Kidney (tissue), 14 donors: ENCODE measurements around the gene CMYA5. TPM values are rescaled to one million over a fixed set of nuclear protein-coding genes. Genes with fewer than 3 reads are reported as not detected.

Experiments used
- DNase-seq, 5 donors: peaks; one replicate each; pipeline ENCODE4 v3.0.0-alpha.2; 2013 to 2020
- FAIRE-seq: peaks from 2 replicates; lab custom pipeline; 2012; peaks lifted over from hg19 to GRCh38; lab: Jason Lieb, UNC
- H3K27ac ChIP-seq, 2 donors: one replicate each; pipeline ENCODE4 v1.7.0; 2013; ENCODE audit warnings: low read depth in 2 of 2, low read length in 2 of 2, inconsistent platforms in 1 of 2
- H3K27me3 ChIP-seq: one replicate; pipeline ENCODE4 v1.7.1; 2013; ENCODE audit warnings: low read length, inconsistent platforms; ENCODE audit not compliant: control insufficient read depth, insufficient read depth
- H3K36me3 ChIP-seq, 3 donors: one replicate each; pipeline versions ENCODE4 v1.7.0 to v1.7.1; 2013; ENCODE audit warnings: low read length in 3 of 3, control low read depth in 1 of 3, inconsistent platforms in 1 of 3; ENCODE audit not compliant: insufficient read depth in 3 of 3, control insufficient read depth in 2 of 3
- H3K4me1 ChIP-seq, 3 donors: one replicate each; pipeline versions ENCODE4 v1.7.0 to v1.7.1; 2013; ENCODE audit warnings: low read length in 3 of 3, inconsistent platforms in 1 of 3, low read depth in 1 of 3; ENCODE audit not compliant: control insufficient read depth in 2 of 3, insufficient read depth in 2 of 3
- H3K4me3 ChIP-seq, 3 donors: one replicate each; pipeline versions ENCODE4 v1.7.0 to v1.8.1; 2013; ENCODE audit warnings: low read length in 3 of 3, control low read depth in 1 of 3, inconsistent platforms in 1 of 3
- H3K9ac ChIP-seq, 3 donors: one replicate each; pipeline versions ENCODE4 v1.7.0 to v1.7.1; 2013; ENCODE audit warnings: low read length in 3 of 3, control low read depth in 1 of 3, inconsistent platforms in 1 of 3
- H3K9me3 ChIP-seq, 3 donors: one replicate each; pipeline versions ENCODE4 v1.7.0 to v1.7.1; 2013; ENCODE audit warnings: low read length in 3 of 3, control low read depth in 1 of 3, inconsistent platforms in 1 of 3; ENCODE audit not compliant: control insufficient read depth in 2 of 3, insufficient read depth in 1 of 3
- intact Hi-C: fragments of 100-400 bp; cut with DNase I; formaldehyde crosslinking; loops from one replicate; pipeline ENCODE4 v1.11.1; 2022
- polyA plus RNA-seq: library from polyadenylated mRNA; stranded (reverse); fragments of 350-450 nt; fragmentation: Illumina TruSeq; extraction: RNeasy Lipid Tissue Mini Kit (QIAGEN cat#74804); gene quantifications from one replicate; pipeline ENCODE4 v1.2.3, GENCODE V29; 2014; ENCODE audit warnings: low read depth, low replicate concordance; ENCODE audit not compliant: insufficient read depth
- total RNA-seq: library from RNA; stranded (reverse); fragmentation: NEBNext Ultra II Directional; extraction: Animal tissue kit (Norgen Biotek cat#: 25700); gene quantifications from one replicate; pipeline ENCODE4 v1.2.1, GENCODE V29; 2021
- TF ChIP-seq, protein P1 (sequence below): IDR thresholded peaks from 3 replicates; pipeline ENCODE4 v1.5.1; 2012; ENCODE audit warnings: mild to moderate bottlenecking, moderate library complexity, borderline replicate concordance; ENCODE audit not compliant: insufficient read depth; ENCODE audit errors: extremely low read depth
- donor health status: control.
- donor health status: control.
- donor health status: control.
- donor health status: control.
- donor health status: control.
- donor health status: DM: yes; HTN: yes; CAD: no.
- donor health status: Normal renal cell carcinoma (clear cell type).

Gene CMYA5
- total and polyA plus RNA-seq, 2 donors from 2014 or later = 6.1 to 6.5 TPM

DNA sequence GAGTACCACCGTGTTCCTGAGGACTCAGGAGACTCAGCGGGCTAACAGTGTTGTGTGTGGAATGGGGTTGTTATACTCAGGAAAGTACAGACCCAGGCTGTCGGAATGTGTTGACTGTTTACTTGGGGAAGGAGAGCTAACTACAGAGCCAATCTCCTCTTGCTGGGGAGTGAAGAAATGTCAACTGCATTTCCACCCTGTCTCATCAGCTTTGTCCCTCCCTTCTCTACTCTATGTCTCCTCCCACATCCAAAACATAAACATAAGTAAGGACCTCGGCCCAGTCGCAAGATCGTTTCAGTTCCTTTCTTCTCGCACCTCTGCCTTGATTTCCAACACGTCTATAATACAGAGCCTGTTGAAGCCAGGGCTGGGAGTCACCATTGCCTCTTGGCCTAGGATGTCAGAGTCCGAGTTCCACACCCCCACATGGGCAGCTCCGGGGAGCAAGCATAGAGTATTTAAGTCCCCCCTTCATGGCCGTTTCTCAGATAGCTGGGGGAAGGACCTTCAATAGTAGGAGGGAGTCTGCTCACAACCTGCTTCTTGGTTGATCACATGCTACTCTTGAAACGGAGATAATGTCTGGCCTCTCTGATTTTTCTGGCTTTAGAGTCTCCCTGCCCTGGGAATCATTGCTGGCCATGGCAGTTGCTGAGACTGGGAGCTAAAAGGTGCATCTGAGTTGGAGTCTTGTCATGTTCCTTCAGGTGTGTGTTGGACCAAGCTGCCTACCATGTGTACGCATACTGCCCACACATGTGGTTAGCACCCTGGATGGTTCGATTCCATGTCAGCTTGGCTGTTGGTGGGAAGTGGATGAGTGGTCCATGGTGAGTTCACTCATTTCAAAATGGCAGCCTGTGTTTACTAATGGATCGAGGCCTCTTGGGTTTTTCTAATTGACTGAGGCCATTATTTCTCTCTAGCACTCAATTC is 154.1 kb downstream of the CMYA5 start:
- no peak for FAIRE-seq
- TF ChIP-seq, protein P1, sequence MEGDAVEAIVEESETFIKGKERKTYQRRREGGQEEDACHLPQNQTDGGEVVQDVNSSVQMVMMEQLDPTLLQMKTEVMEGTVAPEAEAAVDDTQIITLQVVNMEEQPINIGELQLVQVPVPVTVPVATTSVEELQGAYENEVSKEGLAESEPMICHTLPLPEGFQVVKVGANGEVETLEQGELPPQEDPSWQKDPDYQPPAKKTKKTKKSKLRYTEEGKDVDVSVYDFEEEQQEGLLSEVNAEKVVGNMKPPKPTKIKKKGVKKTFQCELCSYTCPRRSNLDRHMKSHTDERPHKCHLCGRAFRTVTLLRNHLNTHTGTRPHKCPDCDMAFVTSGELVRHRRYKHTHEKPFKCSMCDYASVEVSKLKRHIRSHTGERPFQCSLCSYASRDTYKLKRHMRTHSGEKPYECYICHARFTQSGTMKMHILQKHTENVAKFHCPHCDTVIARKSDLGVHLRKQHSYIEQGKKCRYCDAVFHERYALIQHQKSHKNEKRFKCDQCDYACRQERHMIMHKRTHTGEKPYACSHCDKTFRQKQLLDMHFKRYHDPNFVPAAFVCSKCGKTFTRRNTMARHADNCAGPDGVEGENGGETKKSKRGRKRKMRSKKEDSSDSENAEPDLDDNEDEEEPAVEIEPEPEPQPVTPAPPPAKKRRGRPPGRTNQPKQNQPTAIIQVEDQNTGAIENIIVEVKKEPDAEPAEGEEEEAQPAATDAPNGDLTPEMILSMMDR = no peak
- no peaks in the 10 kb centered on the region for H3K27me3 ChIP-seq
- H3K4me1 ChIP-seq = no peaks in the 10 kb centered on the region
- no peaks in the 10 kb centered on the region for H3K36me3 ChIP-seq
- no peak overlapping the region for H3K9ac ChIP-seq
- H3K9me3 ChIP-seq = no peaks in the 10 kb centered on the region
- no peak overlapping the region for H3K27ac ChIP-seq
- intact Hi-C loops = no loop called here
- no peak for DNase-seq
- H3K4me3 ChIP-seq = no peak overlapping the region

DNA sequence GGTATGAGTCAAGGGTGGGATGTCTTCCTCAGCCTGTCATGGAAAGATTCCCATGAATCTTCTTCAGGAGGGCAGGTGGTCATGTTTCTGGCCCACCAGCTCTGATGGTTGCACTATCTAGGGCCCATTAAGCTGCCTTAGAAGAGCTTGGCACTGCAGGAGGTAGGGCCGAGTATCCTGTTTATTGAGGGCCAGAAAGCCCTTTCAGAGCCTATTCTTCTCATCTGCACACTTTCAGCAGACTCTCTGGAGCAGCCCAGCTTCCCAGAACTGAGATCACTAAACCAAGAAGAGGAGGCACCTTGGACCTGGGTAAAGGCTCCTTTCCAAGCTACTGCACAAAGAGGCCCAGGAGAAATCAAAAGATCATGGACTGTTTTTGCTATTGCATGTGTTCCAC is 154.9 kb downstream of the CMYA5 start:
- no peak for FAIRE-seq

DNA sequence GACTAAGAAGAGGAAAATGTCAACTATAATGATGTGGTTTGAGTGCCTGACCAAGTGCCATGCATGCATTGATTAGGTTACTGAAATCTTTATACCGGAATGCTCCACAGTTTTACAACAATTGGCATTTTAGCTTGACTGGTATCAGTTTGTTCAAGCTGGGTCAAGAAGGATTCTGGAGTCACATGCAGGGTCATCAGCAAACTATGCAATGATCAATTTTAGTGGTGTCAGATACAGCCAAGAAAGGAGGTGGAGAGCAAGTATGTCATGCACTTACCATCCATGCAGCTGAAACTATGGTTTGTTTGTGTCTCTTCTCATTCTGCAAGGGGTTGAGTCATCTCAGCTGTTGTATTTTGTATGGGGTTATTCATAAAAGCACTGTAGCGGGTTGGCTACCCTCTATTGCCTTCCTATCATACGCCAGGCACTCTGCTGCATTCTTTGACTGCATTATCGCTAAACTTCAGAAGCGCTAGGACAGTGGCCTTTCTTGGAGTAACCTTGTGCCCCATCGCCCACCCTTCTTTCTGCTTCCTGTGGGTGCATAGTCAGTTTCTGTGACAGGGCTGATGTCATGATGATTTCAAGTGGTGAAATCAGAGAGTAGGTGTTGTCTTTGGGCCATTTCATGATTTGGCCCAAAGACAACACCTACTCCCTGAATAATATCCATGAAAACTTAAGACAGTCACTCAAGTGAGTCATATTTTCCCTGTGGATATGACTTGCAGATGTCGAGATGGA is 156.0 kb downstream of the CMYA5 start:
- Histone ChIP-seq H3K4me3 (no peak overlapping the region), H3K9ac (no peak overlapping the region), H3K9me3 (no peaks in the 10 kb centered on the region), H3K27me3 (no peaks in the 10 kb centered on the region), H3K4me1 (no peaks in the 10 kb centered on the region), H3K36me3 (no peaks in the 10 kb centered on the region), H3K27ac (no peak overlapping the region)
- FAIRE-seq (no peak), DNase-seq (no peak)
- TF ChIP-seq, protein P1 = no peak
- intact Hi-C loops = no loop called here

More for the DNA sequence above, 154.9 kb downstream of the CMYA5 start:
- DNase-seq = no peak
- Histone ChIP-seq H3K36me3 (no peaks in the 10 kb centered on the region), H3K27ac (no peak overlapping the region), H3K9ac (no peak overlapping the region), H3K27me3 (no peaks in the 10 kb centered on the region), H3K4me1 (no peaks in the 10 kb centered on the region), H3K9me3 (no peaks in the 10 kb centered on the region), H3K4me3 (no peak overlapping the region)
- TF ChIP-seq, protein P1 = no peak
- intact Hi-C loops = no loop called here
